ENCODE results near the gene CCDC194.

- TF ChIP-seq CTCF (IDR thresholded peaks at IDR 0.05) (peak; percentile 25 to 35 (median 30)), POLR2A (IDR thresholded peaks at IDR 0.05) (no peak)
These were observed 47.4 kb upstream of the CCDC194 start for GRCh38 chr19:17441241-17442021.

Data from right lobe of liver (tissue), 4 donors.